Left ventricle myocardium inferior (tissue), 1 donor: ENCODE data around the gene PPARD. TPM values are rescaled to one million over a fixed set of nuclear protein-coding genes. Genes with fewer than 3 reads are reported as not detected.
A peak's percentile ranks its signal among the peaks of the same experiment; 100 is the strongest.

ENCODE experiments used
- DNase-seq: peaks from one replicate; pipeline ENCODE4 v3.0.0-alpha.2; 2020
- H3K27ac ChIP-seq: fragments of 200-600 bp; replicated peaks from 2 replicates; pipeline ENCODE4 v1.8.0; 2021
- H3K27me3 ChIP-seq: fragments of 200-600 bp; 2 replicates; pipeline ENCODE4 v1.8.0; 2021; ENCODE audit warnings: low read depth
- H3K36me3 ChIP-seq: fragments of 200-600 bp; 2 replicates; pipeline ENCODE4 v1.8.0; 2021
- H3K4me1 ChIP-seq: fragments of 200-600 bp; 2 replicates; pipeline ENCODE4 v1.8.0; 2021
- H3K4me3 ChIP-seq: fragments of 200-600 bp; 2 replicates; pipeline ENCODE4 v1.8.0; 2021; ENCODE audit warnings: mild to moderate bottlenecking, moderate library complexity
- H3K9me3 ChIP-seq: fragments of 200-600 bp; replicated peaks from 2 replicates; pipeline ENCODE4 v1.8.0; 2021
- CTCF ChIP-seq: fragments of 200-600 bp; IDR thresholded peaks from 2 replicates; pipeline ENCODE4 v1.8.0; 2021; ENCODE audit warnings: antibody characterized with exemption, mild to moderate bottlenecking, borderline replicate concordance
- intact Hi-C: fragments of 100-400 bp; cut with micrococcal nuclease; formaldehyde crosslinking; loops from one replicate; pipeline ENCODE4 v1.11.0; 2022
- long read RNA-seq: library from polyadenylated mRNA; unstranded; transcript quantifications from one replicate; pipeline ENCODE4 v2.0.0, GENCODE V29; 2021
- total RNA-seq: library from RNA; stranded (reverse); fragmentation: NEBNext Ultra II Directional; extraction: Animal tissue kit (Norgen Biotek cat#: 25700); gene quantifications from one replicate; pipeline ENCODE4 v1.2.1, GENCODE V29; 2021
- donor health status: DM: no; HTN: yes; CAD: no; lungs with severe emphysema.

Gene PPARD
- 14.9 TPM for total RNA-seq
- long read RNA-seq, transcript PPARD-203 (8 exons, 3,747 nt), result major isoform, 11 of 29 reads
- long read RNA-seq, partial matches to known transcripts, result 11 of 29 reads
- long read RNA-seq, other reads (novel, unspliced or antisense), result 7 of 29 reads

GRCh38 chr6:35342258-35343091 lies at the start of gene PPARD:
Gene PPARD, plus strand, starts transcription at chr6:35342558. Its CDS starts 68,530 bp downstream, at chr6:35411088.
- peak within 1 kb of the TSS; percentile 87 for H3K27ac ChIP-seq
- peaks cover 8% of the 10 kb centered on the region for H3K27me3 ChIP-seq
- peaks cover 30% of the 10 kb centered on the region for H3K4me1 ChIP-seq
- peaks cover 6% of the 10 kb centered on the region for H3K36me3 ChIP-seq
- intact Hi-C loops, result loop anchor here (5.0 kb wide), 1 partner anchor 105 kb away; no protein-coding TSS in a partner anchor
- no peaks in the 10 kb centered on the region for H3K9me3 ChIP-seq
- peak within 1 kb of the TSS; percentile 91 for H3K4me3 ChIP-seq
- peak; percentile 98 for DNase-seq
- peak; percentile 98 for TF ChIP-seq CTCF

- Histone ChIP-seq H3K4me1 (peaks cover 29% of the 10 kb centered on the region), H3K9me3 (no peaks in the 10 kb centered on the region), H3K4me3 (no peak overlapping the region), H3K27ac (no peak overlapping the region), H3K27me3 (no peaks in the 10 kb centered on the region), H3K36me3 (peaks cover 60% of the 10 kb centered on the region)
- intact Hi-C loops, result no loop called here
- DNase-seq, result no peak
- TF ChIP-seq CTCF, result no peak
Measured at GRCh38 chr6:35293681-35294080, 48.7 kb upstream of the PPARD start.

- H3K27ac ChIP-seq, result no peak overlapping the region
- TF ChIP-seq CTCF, result peak; percentile 71
- H3K4me3 ChIP-seq, result no peak overlapping the region
- H3K4me1 ChIP-seq, result peaks cover 29% of the 10 kb centered on the region
- no peak for DNase-seq
- no peaks in the 10 kb centered on the region for H3K9me3 ChIP-seq
- H3K36me3 ChIP-seq, result peaks cover 54% of the 10 kb centered on the region
- no peaks in the 10 kb centered on the region for H3K27me3 ChIP-seq
- intact Hi-C loops, result no loop called here
Measured at GRCh38 chr6:35294308-35294945, 47.9 kb upstream of the PPARD start.

- Histone ChIP-seq H3K4me1 (peaks cover 29% of the 10 kb centered on the region), H3K27me3 (no peaks in the 10 kb centered on the region), H3K4me3 (no peak overlapping the region), H3K36me3 (peaks cover 48% of the 10 kb centered on the region), H3K27ac (no peak overlapping the region), H3K9me3 (no peaks in the 10 kb centered on the region)
- intact Hi-C loops, result no loop called here
- DNase-seq, result no peak
- no peak for TF ChIP-seq CTCF
Measured at GRCh38 chr6:35295036-35295435, 47.3 kb upstream of the PPARD start.

GRCh38 chr6:35295521-35296315 lies 46.6 kb upstream of the PPARD start:
- no peak overlapping the region for H3K27ac ChIP-seq
- TF ChIP-seq CTCF, result no peak
- H3K4me1 ChIP-seq, result peaks cover 29% of the 10 kb centered on the region
- no peak overlapping the region for H3K4me3 ChIP-seq
- no peaks in the 10 kb centered on the region for H3K9me3 ChIP-seq
- no peaks in the 10 kb centered on the region for H3K27me3 ChIP-seq
- DNase-seq, result no peak
- intact Hi-C loops, result no loop called here
- H3K36me3 ChIP-seq, result peaks cover 41% of the 10 kb centered on the region
